Astrocyte (in vitro differentiated cells and primary cell): Measurements from ENCODE around the gene NUP153. TPM values are rescaled to one million over a fixed set of nuclear protein-coding genes. Genes with fewer than 3 reads are reported as not detected.

Source experiments
- DNase-seq: peaks from one replicate; pipeline ENCODE4 v3.0.0-alpha.2; 2010; ENCODE audit warnings: low read depth
- FAIRE-seq: peaks from 2 replicates; lab custom pipeline; 2011; peaks lifted over from hg19 to GRCh38; lab: Jason Lieb, UNC
- H2AFZ ChIP-seq: 2 replicates; pipeline ENCODE4 v1.6.0; 2012; ENCODE audit warnings: low read depth, low read length, inconsistent platforms
- H3K27ac ChIP-seq: 2 replicates; pipeline ENCODE4 v1.5.1; 2011; ENCODE audit warnings: low read depth, low read length, inconsistent platforms
- H3K27me3 ChIP-seq: 2 replicates; pipeline ENCODE4 v1.6.0; 2011; ENCODE audit warnings: low read length, inconsistent platforms; ENCODE audit not compliant: insufficient read depth
- H3K36me3 ChIP-seq: 2 replicates; pipeline ENCODE4 v1.5.1; 2011; ENCODE audit warnings: low read length, inconsistent platforms; ENCODE audit not compliant: insufficient read depth
- H3K4me1 ChIP-seq: 2 replicates; pipeline ENCODE4 v1.5.1; 2011; ENCODE audit warnings: low read length, inconsistent platforms; ENCODE audit not compliant: insufficient read depth
- H3K4me2 ChIP-seq: 2 replicates; pipeline ENCODE4 v1.6.0; 2012; ENCODE audit warnings: low read length, inconsistent platforms
- H3K4me3 ChIP-seq: 2 replicates; pipeline ENCODE4 v1.5.1; 2011; ENCODE audit warnings: low read depth, mild to moderate bottlenecking, low read length, inconsistent platforms; ENCODE audit not compliant: insufficient read depth
- H3K79me2 ChIP-seq: 2 replicates; pipeline ENCODE4 v1.6.0; 2012; ENCODE audit warnings: mild to moderate bottlenecking, low read length, inconsistent platforms; ENCODE audit not compliant: insufficient read depth
- H3K9ac ChIP-seq: 2 replicates; pipeline ENCODE4 v1.6.0; 2012; ENCODE audit warnings: mild to moderate bottlenecking, low read length, inconsistent platforms
- H3K9me3 ChIP-seq: 2 replicates; pipeline ENCODE4 v1.5.1; 2012; ENCODE audit warnings: low read depth, mild to moderate bottlenecking, low read length, inconsistent platforms; ENCODE audit not compliant: insufficient read depth
- H4K20me1 ChIP-seq: 2 replicates; pipeline ENCODE4 v1.6.0; 2012; ENCODE audit warnings: low read length, inconsistent platforms; ENCODE audit not compliant: insufficient read depth
- H3K27ac Mint-ChIP-seq: one replicate; pipeline ENCODE4 v1.8.0; 2021; ENCODE audit warnings: mild to moderate bottlenecking, mixed read lengths; ENCODE audit not compliant: unreplicated experiment
- H3K27me3 Mint-ChIP-seq: one replicate; pipeline ENCODE4 v1.8.0; 2021; ENCODE audit warnings: low read depth, mixed read lengths; ENCODE audit not compliant: unreplicated experiment
- H3K36me3 Mint-ChIP-seq: one replicate; pipeline ENCODE4 v1.8.0; 2021; ENCODE audit warnings: low read depth, mixed read lengths; ENCODE audit not compliant: unreplicated experiment
- H3K4me1 Mint-ChIP-seq: one replicate; pipeline ENCODE4 v1.8.0; 2021; ENCODE audit warnings: low read depth, mixed read lengths; ENCODE audit not compliant: unreplicated experiment
- H3K4me3 Mint-ChIP-seq: one replicate; pipeline ENCODE4 v1.8.0; 2021; ENCODE audit warnings: mild to moderate bottlenecking, moderate library complexity, mixed read lengths; ENCODE audit not compliant: unreplicated experiment
- H3K9me3 Mint-ChIP-seq: one replicate; pipeline ENCODE4 v1.8.0; 2021; ENCODE audit warnings: mild to moderate bottlenecking, mixed read lengths; ENCODE audit not compliant: unreplicated experiment
- CTCF ChIP-seq: IDR thresholded peaks from 2 replicates; pipeline ENCODE4 v1.5.1; 2011; ENCODE audit warnings: low read depth, mild to moderate bottlenecking, inconsistent platforms, low read length, moderate library complexity; ENCODE audit not compliant: insufficient read depth
- EZH2 ChIP-seq: IDR thresholded peaks from 2 replicates; pipeline ENCODE4 v1.6.1; 2012; ENCODE audit warnings: mild to moderate bottlenecking, low read length, inconsistent platforms; ENCODE audit not compliant: insufficient read depth
- total RNA-seq: library from RNA; stranded (reverse); gene quantifications from 2 replicates; pipeline ENCODE4 v1.2.1, GENCODE V29; 2021

The NUP153 gene
- total RNA-seq, 1 donor from 2014 or later: 51.6 TPM

DNA sequence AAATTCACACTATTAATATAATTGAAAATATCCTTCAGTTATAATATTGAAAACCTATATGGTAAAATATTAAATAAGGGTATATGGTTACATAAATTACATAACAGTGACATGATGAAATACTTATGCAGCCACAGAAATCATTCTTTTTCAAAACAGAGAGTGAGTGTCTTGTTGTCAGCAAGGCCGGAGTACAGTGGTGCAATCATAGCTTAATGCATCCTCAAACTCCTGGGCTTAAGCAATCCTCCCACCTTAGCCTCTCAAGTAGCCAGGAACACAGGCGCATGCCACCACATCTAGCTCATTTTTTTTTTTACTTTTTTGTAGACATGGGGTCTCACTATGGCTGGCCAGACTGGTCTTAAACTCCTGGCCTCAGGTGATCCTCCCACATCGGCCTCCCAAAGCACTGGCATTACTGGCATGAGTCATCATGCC lies 66.2 kb downstream of the NUP153 start:
- H3K27ac ChIP-seq: no peak overlapping the region
- H3K27me3 ChIP-seq: no peaks in the 10 kb centered on the region
- H3K4me2 ChIP-seq: no peak overlapping the region
- no peak for DNase-seq
- no peak for FAIRE-seq
- TF ChIP-seq EZH2 (no peak), CTCF (no peak)
- no peak overlapping the region for H3K27ac Mint-ChIP-seq
- H3K4me3 Mint-ChIP-seq: no peak overlapping the region
- peaks cover 26% of the 10 kb centered on the region for H3K79me2 ChIP-seq
- H3K9ac ChIP-seq: no peak overlapping the region
- peaks cover 16% of the 10 kb centered on the region for H4K20me1 ChIP-seq
- H2AFZ ChIP-seq: no peak overlapping the region
- H3K36me3 ChIP-seq: peaks cover 39% of the 10 kb centered on the region
- H3K27me3 Mint-ChIP-seq: no peaks in the 10 kb centered on the region
- peaks cover 13% of the 10 kb centered on the region for H3K36me3 Mint-ChIP-seq
- H3K9me3 Mint-ChIP-seq: no peaks in the 10 kb centered on the region
- no peak overlapping the region for H3K4me3 ChIP-seq
- H3K4me1 Mint-ChIP-seq: peaks cover 2% of the 10 kb centered on the region
- no peaks in the 10 kb centered on the region for H3K4me1 ChIP-seq
- no peaks in the 10 kb centered on the region for H3K9me3 ChIP-seq

- H3K4me3 ChIP-seq: no peak overlapping the region
- H3K9me3 Mint-ChIP-seq: no peaks in the 10 kb centered on the region
- DNase-seq (peak; percentile 4), FAIRE-seq (no peak)
- H3K27ac ChIP-seq: no peak overlapping the region
- no peak overlapping the region for H3K4me3 Mint-ChIP-seq
- TF ChIP-seq CTCF (no peak), EZH2 (no peak)
- H2AFZ ChIP-seq: no peak overlapping the region
- H3K4me2 ChIP-seq: no peak overlapping the region
- H3K79me2 ChIP-seq: peaks cover 46% of the 10 kb centered on the region
- H3K4me1 Mint-ChIP-seq: peaks cover 10% of the 10 kb centered on the region
- H3K36me3 ChIP-seq: peaks cover 31% of the 10 kb centered on the region
- no peak overlapping the region for H3K9ac ChIP-seq
- H3K36me3 Mint-ChIP-seq: peaks cover 9% of the 10 kb centered on the region
- H3K27ac Mint-ChIP-seq: no peak overlapping the region
- no peaks in the 10 kb centered on the region for H3K27me3 Mint-ChIP-seq
- H3K27me3 ChIP-seq: no peaks in the 10 kb centered on the region
- peaks cover 27% of the 10 kb centered on the region for H4K20me1 ChIP-seq
- H3K4me1 ChIP-seq: no peaks in the 10 kb centered on the region
- no peaks in the 10 kb centered on the region for H3K9me3 ChIP-seq
Measured at GRCh38 chr6:17638212-17638715, 68.5 kb downstream of the NUP153 start.

GRCh38 chr6:17635568-17635967 lies 71.2 kb downstream of the NUP153 start:
- Histone ChIP-seq H3K9ac (no peak overlapping the region), H2AFZ (no peak overlapping the region), H3K4me1 (no peaks in the 10 kb centered on the region), H4K20me1 (peaks cover 26% of the 10 kb centered on the region), H3K79me2 (peaks cover 50% of the 10 kb centered on the region), H3K4me3 (no peak overlapping the region), H3K27ac (no peak overlapping the region), H3K27me3 (no peaks in the 10 kb centered on the region), H3K36me3 (peaks cover 27% of the 10 kb centered on the region), H3K4me2 (no peak overlapping the region), H3K9me3 (no peaks in the 10 kb centered on the region)
- no peaks in the 10 kb centered on the region for H3K27me3 Mint-ChIP-seq
- H3K27ac Mint-ChIP-seq: no peak overlapping the region
- no peaks in the 10 kb centered on the region for H3K9me3 Mint-ChIP-seq
- H3K4me3 Mint-ChIP-seq: no peak overlapping the region
- TF ChIP-seq CTCF (no peak), EZH2 (no peak)
- FAIRE-seq (no peak), DNase-seq (peak; percentile 9)
- H3K36me3 Mint-ChIP-seq: peaks cover 13% of the 10 kb centered on the region
- peaks cover 11% of the 10 kb centered on the region for H3K4me1 Mint-ChIP-seq
